Measurements from ENCODE around the gene APOL6. TPM values are rescaled to one million over a fixed set of nuclear protein-coding genes. Genes with fewer than 3 reads are reported as not detected.
"Not testable (repeated sequence)": the region's sequence is repeated elsewhere in the genome, so short reads cannot be mapped to it uniquely, and the experiment has no call there.

Gene APOL6
- total RNA-seq, 2 experiments from 2014 or later = 66.9 to 68.0 TPM

DNA sequence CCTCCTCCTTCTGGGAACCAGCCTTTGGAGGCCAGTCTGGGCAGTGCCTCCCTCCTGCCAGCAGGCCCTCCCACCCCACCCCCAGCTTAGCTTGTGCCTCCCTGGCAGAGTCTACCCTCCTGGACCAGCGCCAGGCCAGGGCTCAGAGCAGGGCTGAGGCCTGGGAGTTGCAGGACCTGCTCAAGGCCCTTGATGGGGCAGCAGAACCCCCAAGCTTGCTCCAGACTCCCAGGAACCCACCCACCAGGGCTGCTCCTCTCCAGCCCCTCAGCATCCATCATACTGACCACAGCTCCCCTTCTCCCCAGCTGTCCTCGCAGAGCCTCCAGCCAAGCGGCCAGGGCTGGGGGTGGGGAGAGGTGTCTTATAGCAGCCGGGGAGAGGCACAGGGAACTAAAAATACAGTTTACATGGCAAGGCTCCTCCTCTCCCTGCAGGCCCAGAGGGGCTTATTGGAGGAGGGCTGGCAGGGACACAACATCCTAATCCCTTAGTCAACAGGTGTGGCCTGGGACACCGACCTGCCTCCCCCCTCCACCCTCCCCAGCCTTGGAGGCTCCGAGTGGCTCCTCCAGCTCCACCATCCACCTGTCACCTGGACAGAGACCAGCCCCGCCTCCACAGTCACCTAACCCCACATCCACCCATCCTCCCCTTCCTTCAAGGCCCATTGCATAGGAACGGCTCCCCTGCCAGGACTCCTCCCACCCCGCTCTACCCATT is 25.9 kb upstream of the APOL6 start:
- ATAC-seq (ENCODE audit: low read depth) (no peak), DNase-seq (no peak)
- H3K4me1 Mint-ChIP-seq = peaks cover 5% of the 10 kb centered on the region
- POLR2A ChIA-PET = no interaction called here
- peaks cover 9% of the 10 kb centered on the region for H3K27me3 Mint-ChIP-seq
- no peak overlapping the region for H3K4me3 Mint-ChIP-seq
- no peaks in the 10 kb centered on the region for H3K36me3 Mint-ChIP-seq
- no peak overlapping the region for H3K27ac Mint-ChIP-seq
- H3K9me3 Mint-ChIP-seq = no peaks in the 10 kb centered on the region

DNA sequence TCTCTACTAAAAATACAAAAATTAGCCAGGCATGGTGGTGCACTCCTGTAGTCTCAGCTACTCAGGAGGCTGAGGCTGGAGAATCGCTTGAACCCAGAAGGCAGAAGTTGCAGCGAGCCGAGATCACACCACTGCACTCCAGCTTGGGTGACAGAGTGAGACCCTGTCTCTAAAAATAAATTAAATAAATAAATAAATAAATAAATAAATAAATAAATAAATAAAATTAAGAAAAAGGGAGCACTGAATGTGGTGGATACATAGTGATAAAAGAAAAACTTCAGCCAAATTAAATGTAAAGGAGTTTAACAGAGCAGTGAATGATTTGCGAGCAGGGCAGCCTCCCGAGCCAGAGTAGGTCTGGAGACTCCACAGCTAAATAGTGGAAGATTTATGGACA is 24.4 kb upstream of the APOL6 start:
- H3K9me3 Mint-ChIP-seq; POLR2A ChIA-PET; H3K4me3 Mint-ChIP-seq; H3K27ac Mint-ChIP-seq; H3K36me3 Mint-ChIP-seq; H3K4me1 Mint-ChIP-seq; H3K27me3 Mint-ChIP-seq; ATAC-seq (ENCODE audit: low read depth); DNase-seq: not testable (repeated sequence)

DNA sequence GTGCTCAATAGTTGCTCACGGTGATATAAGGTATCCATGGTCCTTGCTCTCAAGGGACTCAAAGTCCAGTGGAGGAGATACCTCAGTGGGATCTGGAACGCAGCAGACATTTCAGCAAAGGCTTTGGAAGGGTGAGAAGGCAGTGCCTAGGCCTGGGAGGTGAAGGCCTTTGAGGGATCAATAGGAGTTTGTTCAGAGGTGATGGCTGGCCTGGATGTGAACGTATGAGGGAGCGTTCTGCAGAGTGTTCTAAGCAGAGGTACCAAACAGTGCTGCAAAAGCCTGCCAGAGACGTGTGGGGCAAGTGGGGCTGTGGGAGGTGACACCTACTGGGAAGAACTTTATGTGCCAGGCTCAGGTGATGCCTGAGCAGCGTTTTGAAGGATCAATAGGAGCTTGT is 23.7 kb upstream of the APOL6 start:
- POLR2A ChIA-PET = no interaction called here
- ATAC-seq (ENCODE audit: low read depth) (no peak), DNase-seq (no peak)
- Mint-ChIP-seq H3K4me1 (peaks cover 12% of the 10 kb centered on the region), H3K4me3 (no peak overlapping the region), H3K27me3 (peaks cover 9% of the 10 kb centered on the region), H3K9me3 (no peaks in the 10 kb centered on the region), H3K36me3 (no peaks in the 10 kb centered on the region), H3K27ac (no peak overlapping the region)

DNA sequence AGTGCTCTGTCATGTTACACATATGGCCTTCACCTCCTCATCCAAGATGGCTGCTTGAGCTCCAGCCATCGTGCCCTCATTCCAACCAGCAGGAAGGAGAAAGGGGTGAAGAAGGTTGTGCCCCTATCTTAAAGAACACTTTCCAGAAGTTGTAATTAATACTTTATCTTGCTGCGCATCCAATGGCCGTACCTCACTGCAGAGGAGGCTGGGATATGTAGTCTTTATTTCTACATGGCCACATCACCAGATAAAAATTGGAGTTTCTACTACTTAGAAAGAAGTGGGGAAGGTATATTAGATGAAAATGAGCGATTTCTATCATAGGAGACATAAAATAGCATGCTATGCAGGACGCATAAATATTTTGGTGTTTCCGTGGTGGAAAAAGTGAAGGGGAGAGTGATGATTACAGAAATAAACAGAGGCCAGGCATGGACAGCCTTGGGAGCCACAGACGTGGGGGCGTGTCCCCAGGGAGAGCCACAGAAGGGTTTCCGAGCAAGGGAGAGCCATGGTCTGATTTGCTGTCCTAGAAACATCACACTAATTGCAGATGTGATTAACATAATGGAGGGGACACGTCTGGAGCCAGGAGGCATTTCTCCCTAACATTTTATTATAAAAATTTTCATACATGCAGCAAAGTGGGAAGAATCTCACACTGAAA is 22.3 kb upstream of the APOL6 start:
- Mint-ChIP-seq H3K4me1 (peaks cover 16% of the 10 kb centered on the region), H3K4me3 (no peak overlapping the region), H3K27me3 (peaks cover 8% of the 10 kb centered on the region), H3K36me3 (no peaks in the 10 kb centered on the region), H3K27ac (no peak overlapping the region), H3K9me3 (no peaks in the 10 kb centered on the region)
- ATAC-seq (ENCODE audit: low read depth) (no peak), DNase-seq (no peak)
- POLR2A ChIA-PET = interaction anchor here (0.7 kb wide), 1 partner anchor 15 kb away, joined by 3 read pairs; no protein-coding TSS in a partner anchor

DNA sequence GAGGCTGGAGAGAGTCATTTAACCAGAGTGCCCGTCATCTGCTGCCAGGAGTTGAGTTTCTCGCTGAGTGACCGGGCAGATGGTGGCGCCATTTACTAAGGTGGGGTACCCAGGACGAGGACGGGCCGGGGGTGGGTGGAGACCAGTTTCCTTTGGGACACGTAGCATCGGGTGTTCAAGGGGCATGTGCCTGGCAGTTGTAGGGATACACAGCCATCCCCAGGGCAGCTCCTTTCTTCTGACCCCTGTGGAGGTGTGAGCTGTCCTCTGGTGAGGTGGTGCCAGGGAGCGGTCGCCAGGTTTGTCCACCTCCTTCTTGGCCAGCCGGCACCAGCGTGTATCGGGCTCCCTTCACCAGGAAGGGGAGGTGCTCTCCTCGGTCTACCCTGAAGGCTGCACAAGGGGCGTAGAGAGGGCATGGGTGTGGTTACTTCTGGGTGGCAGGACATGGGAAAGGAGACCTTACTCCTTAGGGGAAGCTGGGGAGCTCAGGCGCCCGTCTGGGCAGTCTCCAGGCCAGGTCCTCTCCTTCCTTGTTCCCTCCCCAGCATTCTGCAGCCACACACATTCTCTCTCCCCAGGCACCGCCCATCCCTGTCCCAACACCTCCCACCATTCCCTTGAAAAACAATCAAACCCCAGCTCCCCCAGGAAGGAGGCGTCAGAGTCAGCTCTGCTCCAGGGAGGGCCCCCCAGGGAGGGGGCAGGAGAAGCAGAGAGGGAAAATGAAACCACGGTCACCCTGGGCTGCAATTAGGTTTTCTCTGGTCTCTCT is 20.8 kb upstream of the APOL6 start:
- Mint-ChIP-seq H3K4me3 (peak overlapping the region; percentile 84), H3K9me3 (no peaks in the 10 kb centered on the region)
- POLR2A ChIA-PET = interaction anchor here (1.0 to 2.0 kb wide), 2 partner anchors 21 to 284 kb away, joined by 3 to 14 read pairs; partner anchors contain the start of gene APOL6

DNA sequence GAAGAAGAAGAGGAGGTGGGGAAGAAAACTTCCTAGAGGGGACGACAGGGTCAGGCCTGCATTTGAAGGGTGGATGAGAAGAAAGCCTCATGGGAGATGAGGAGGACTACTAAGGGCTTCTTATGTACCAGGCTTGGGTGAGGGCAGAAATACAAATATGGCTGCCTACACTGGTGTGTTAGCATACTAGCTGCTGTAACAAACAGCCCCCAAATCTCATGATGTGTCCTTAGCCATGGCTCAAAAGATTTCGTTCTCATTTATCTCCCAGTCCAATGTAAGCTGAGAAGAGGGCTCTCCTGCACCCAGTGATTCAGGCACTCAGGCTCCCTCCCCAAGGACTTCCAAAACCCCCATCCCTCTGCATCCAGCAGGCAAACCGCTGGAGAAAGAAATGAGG is 19.5 kb upstream of the APOL6 start:
- Mint-ChIP-seq H3K27me3 (peaks cover 8% of the 10 kb centered on the region), H3K27ac (no peak overlapping the region), H3K36me3 (no peaks in the 10 kb centered on the region), H3K9me3 (peaks cover 3% of the 10 kb centered on the region), H3K4me3 (no peak overlapping the region), H3K4me1 (peaks cover 18% of the 10 kb centered on the region)
- ATAC-seq (ENCODE audit: low read depth) (no peak), DNase-seq (no peak)
- POLR2A ChIA-PET = interaction anchor here (2.0 kb wide), 1 partner anchor 20 kb away, joined by 14 read pairs; the partner anchor contains the start of gene APOL6

More for the DNA sequence above, 20.8 kb upstream of the APOL6 start:
- Mint-ChIP-seq H3K4me1 (peaks cover 16% of the 10 kb centered on the region), H3K27ac (peak overlapping the region; percentile 46), H3K36me3 (no peaks in the 10 kb centered on the region), H3K27me3 (peaks cover 8% of the 10 kb centered on the region)
- ATAC-seq (ENCODE audit: low read depth) (peak; percentile 51), DNase-seq (peak; percentile 65)

DNA sequence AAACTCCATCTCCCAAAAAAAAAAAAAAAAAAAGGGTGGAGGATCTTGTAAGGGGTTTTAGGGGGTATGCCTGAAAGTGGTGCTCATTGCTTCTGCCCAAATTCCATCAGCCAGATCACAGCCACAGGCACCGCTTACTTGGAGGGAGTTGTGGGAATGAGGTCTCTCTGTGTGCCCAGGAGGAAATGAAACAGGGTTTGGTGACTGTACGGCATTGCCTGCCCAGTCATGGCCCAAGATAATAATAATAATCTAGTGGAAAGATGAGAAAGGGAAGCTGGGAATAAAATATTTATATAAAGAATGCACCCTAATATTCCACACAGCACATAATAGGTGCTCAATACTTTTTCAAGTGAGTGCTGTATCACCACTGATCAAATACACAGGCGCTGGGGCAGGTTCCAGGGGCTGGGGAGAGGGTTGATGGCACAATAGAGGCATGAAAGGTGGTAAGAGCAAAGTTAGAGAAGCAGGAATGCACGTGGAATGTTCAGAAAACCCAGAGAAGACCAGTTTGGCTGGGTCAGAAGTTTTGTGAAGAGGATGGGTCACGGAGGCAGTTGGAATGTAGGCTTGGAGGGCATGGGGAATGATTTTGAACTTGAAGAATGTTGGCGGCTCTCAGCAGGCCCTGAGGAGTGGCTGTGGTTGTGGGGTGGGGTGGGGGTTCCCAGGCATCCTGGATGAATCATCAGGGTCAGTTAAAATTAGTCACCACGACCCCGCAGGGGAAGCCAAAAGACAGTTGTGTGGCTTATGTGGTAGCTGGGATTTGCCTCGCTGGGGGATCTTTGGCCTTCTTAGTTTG is 18.6 kb upstream of the APOL6 start:
- H3K4me1 Mint-ChIP-seq = peaks cover 23% of the 10 kb centered on the region
- ATAC-seq (ENCODE audit: low read depth) (peak; percentile 37), DNase-seq (peak; percentile 50)
- POLR2A ChIA-PET = interaction anchor here (1.9 kb wide), 1 partner anchor 18 kb away, joined by 7 read pairs; the partner anchor contains the start of gene APOL6
- peak overlapping the region; percentile 42 for H3K27ac Mint-ChIP-seq
- H3K36me3 Mint-ChIP-seq = no peaks in the 10 kb centered on the region
- H3K27me3 Mint-ChIP-seq = peaks cover 5% of the 10 kb centered on the region
- no peak overlapping the region for H3K4me3 Mint-ChIP-seq
- H3K9me3 Mint-ChIP-seq = peaks cover 3% of the 10 kb centered on the region

DNA sequence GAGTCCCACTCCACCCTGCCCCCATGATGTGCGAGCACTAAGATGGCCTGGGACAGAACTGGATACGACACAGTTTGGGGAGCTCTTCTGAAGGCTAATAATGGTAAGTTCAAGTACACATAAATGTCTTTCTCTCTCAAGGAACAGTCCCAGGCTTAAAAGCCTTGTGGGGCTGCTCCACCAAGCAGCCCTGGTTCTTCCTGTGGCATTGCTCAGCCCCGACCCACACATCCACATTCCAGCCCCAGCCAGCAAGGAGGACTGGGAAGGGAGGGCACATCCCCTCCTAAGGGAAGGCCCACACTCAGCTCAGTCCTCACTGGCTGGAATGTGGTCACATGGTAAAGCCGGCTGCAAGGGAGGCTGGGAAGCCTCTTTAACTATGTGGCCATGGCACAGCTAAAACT is 17.9 kb upstream of the APOL6 start:
- POLR2A ChIA-PET = interaction anchor here (1.9 kb wide), 1 partner anchor 17 kb away, joined by 7 read pairs; the partner anchor contains the start of gene APOL6
- ATAC-seq (ENCODE audit: low read depth) (no peak), DNase-seq (no peak)
- Mint-ChIP-seq H3K36me3 (no peaks in the 10 kb centered on the region), H3K27me3 (no peaks in the 10 kb centered on the region), H3K9me3 (peaks cover 3% of the 10 kb centered on the region), H3K4me3 (no peak overlapping the region), H3K27ac (no peak overlapping the region), H3K4me1 (peaks cover 23% of the 10 kb centered on the region)

DNA sequence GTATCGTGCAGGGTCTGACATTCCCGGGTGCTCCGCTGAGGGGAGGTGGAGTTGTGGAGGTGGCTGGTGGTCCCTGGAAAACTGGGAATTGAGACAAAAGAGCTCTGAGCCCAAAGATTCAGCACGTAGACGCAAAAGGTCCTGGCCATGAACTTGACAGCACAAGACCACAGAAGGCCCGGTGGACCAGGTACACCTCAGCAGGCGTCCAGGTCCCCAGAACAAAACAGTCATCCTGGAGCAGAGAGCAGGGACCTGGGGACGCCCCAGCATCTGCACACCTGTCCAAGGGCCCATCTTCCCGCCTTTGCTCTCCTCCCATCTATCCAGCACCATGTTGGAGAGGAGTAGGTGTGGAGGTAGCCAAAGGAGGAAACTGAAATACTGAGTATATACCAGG is 17.4 kb upstream of the APOL6 start:
- POLR2A ChIA-PET = interaction anchor here (1.9 kb wide), 1 partner anchor 17 kb away, joined by 7 read pairs; the partner anchor contains the start of gene APOL6
- DNase-seq (peak; percentile 20), ATAC-seq (ENCODE audit: low read depth) (no peak)
- Mint-ChIP-seq H3K4me3 (no peak overlapping the region), H3K4me1 (peaks cover 23% of the 10 kb centered on the region), H3K27ac (no peak overlapping the region), H3K9me3 (peaks cover 3% of the 10 kb centered on the region), H3K27me3 (no peaks in the 10 kb centered on the region), H3K36me3 (no peaks in the 10 kb centered on the region)

DNA sequence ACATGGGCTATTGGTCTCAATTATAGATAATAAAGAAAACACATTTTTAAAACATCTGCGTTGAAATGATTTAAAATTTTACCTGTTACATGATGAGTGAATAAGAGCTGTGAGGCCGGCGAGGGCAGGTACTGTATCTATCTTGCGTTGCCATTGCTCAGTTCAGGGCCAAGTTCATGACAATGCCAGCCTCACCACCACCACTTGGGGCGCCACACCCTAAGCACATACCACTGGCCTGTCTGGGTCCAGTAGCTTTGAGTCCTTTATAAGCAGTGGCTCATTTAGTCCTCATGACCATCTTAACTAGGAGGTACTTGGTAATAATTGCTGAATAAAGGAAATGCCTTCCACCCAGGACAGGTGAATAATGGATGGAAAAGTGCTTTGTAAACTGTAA is 16.6 kb upstream of the APOL6 start:
- no peak overlapping the region for H3K27ac Mint-ChIP-seq
- no peaks in the 10 kb centered on the region for H3K36me3 Mint-ChIP-seq
- peaks cover 3% of the 10 kb centered on the region for H3K9me3 Mint-ChIP-seq
- no peaks in the 10 kb centered on the region for H3K27me3 Mint-ChIP-seq
- peaks cover 23% of the 10 kb centered on the region for H3K4me1 Mint-ChIP-seq
- DNase-seq (peak; percentile 41), ATAC-seq (ENCODE audit: low read depth) (no peak)
- POLR2A ChIA-PET = no interaction called here
- H3K4me3 Mint-ChIP-seq = no peak overlapping the region

DNA sequence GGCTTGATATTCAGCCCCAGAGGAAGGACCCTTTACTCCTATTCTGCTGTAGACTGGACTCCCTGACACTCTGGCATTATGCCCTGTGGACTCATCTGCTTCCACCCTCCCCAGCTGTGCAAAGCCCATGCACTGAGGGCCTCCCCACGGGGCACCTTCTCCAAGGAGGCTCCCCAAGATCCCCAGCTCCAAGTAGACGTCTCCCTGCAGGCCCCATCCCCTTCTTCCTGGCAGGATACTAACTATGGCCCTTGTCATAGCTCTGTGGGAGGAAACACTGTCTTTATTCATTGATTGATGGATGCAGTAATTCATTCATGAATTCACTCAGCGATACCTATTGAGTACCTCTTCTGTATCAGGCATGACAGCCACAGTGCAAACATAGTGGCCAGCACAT is 15.3 kb upstream of the APOL6 start:
- POLR2A ChIA-PET = no interaction called here
- H3K4me1 Mint-ChIP-seq = peaks cover 18% of the 10 kb centered on the region
- no peak overlapping the region for H3K27ac Mint-ChIP-seq
- peak; percentile 22 for DNase-seq
- peaks cover 3% of the 10 kb centered on the region for H3K9me3 Mint-ChIP-seq
- H3K27me3 Mint-ChIP-seq = no peaks in the 10 kb centered on the region
- no peaks in the 10 kb centered on the region for H3K36me3 Mint-ChIP-seq
- H3K4me3 Mint-ChIP-seq = no peak overlapping the region
- ATAC-seq (ENCODE audit: low read depth) = no peak

DNA sequence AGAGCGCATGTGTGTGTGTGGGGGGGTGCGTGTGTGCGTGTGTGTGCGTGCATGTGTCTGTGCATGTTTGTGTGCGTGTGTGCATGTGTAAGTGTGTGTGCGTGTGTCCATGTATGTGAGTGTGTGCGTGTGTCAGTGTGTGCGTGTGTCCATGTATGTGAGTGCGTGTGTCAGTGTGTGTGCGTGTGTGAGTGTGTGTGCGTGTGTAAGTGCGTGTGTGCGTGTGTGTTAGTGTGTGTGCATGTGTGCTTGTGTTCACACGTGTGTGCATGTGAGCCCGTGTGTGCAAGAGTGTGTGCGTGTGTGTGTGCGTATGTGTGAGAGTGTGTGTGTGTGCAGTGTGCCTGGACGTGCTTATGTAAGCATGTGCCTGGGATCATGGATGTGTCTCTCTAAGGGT is 14.7 kb upstream of the APOL6 start:
- Mint-ChIP-seq H3K27ac (peak overlapping the region; percentile 53), H3K27me3 (no peaks in the 10 kb centered on the region), H3K9me3 (peaks cover 3% of the 10 kb centered on the region), H3K4me1 (peaks cover 18% of the 10 kb centered on the region), H3K4me3 (no peak overlapping the region), H3K36me3 (no peaks in the 10 kb centered on the region)
- DNase-seq (no peak), ATAC-seq (ENCODE audit: low read depth) (no peak)
- POLR2A ChIA-PET = no interaction called here

DNA sequence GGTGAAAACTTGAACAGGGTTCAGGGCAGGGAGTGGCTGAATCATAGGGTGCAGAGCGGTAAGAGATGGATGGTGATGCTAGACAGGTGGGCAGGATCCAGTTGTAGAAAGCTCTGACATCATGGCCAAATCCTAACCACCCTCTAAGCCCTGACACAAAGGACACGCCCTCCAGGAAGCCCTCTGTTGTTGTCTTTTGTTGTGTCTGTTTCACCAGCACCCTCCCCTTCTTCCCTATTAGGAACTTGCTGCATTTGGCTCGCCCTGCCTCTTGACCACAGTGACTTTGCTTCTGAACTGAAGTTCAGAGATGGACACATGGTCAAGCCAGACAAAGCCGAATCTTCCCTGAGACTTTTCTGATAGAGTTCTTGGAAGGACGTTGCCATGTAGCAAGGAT is 14.2 kb upstream of the APOL6 start:
- DNase-seq (no peak), ATAC-seq (ENCODE audit: low read depth) (no peak)
- Mint-ChIP-seq H3K4me3 (no peak overlapping the region), H3K36me3 (no peaks in the 10 kb centered on the region), H3K27ac (no peak overlapping the region), H3K4me1 (peaks cover 18% of the 10 kb centered on the region), H3K27me3 (peaks cover 2% of the 10 kb centered on the region), H3K9me3 (peaks cover 3% of the 10 kb centered on the region)
- POLR2A ChIA-PET = interaction anchor here (1.9 kb wide), 1 partner anchor 15 kb away, joined by 6 read pairs; the partner anchor contains the start of gene APOL6
